ENCODE measurements around the gene MYL11.
"Not testable (repeated sequence)": the region's sequence is repeated elsewhere in the genome, so short reads cannot be mapped to it uniquely, and the experiment has no call there.

MYL11 gene

DNA sequence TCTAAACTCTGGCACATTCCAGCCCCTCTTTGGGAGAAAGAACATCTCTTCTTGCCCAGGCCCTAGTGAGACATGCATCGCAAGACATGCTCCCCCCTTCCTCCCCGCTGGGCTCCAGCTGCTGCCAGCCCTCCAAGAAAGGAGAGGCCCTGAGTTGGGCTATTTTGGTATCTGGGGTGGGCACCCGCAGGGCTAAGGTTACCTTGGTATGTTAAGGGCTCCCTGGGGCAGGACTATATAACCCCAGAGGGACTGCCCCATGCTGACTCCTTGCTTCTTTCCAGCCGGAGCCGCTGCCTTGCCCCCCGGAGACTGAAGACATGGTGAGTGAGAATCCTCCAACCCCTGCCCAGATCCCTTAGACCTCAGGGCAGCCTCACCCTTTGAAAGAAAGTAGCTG lies at the start of gene MYL11:
MYL11 (plus strand) TSS at position 265 of the 400 bp plus-strand sequence; CDS start at position 321, 56 bp downstream.
- DNase-seq (ENCODE audit: low spot score): no peak

DNA sequence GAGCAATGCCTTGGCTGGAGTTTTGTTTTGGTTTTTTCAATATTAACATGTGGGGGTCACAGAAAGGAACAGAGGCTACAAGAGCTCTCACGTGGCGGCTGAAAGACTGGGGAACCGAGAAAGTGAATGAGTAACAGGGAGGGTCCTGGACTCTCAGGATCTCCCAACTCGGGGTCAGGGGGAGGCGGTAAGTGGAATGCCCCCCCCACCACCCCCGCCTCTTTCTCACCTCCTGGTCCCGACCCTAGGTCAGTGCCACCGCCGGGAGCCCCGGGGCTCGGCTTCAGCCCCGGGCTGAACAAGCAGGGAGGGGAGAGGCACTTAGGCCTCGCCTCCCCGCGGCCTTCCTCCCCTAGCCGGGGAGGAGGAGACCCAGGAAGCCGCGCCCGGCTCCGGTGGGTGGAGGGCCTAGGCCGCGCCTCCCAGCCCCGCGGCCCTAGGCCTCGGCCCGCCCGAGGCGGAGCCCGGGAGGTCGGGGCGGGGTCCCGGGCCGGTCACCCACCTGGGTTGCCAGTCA lies 40.1 kb upstream of the MYL11 start:
- DNase-seq (ENCODE audit: low spot score): not testable (repeated sequence)

GRCh38 chr16:30335028-30335597 lies 39.5 kb upstream of the MYL11 start:
- DNase-seq (ENCODE audit: low spot score): peak; percentile 78

- no peak for DNase-seq (ENCODE audit: low spot score)
These were observed 38.8 kb upstream of the MYL11 start for GRCh38 chr16:30335598-30336474.

DNA sequence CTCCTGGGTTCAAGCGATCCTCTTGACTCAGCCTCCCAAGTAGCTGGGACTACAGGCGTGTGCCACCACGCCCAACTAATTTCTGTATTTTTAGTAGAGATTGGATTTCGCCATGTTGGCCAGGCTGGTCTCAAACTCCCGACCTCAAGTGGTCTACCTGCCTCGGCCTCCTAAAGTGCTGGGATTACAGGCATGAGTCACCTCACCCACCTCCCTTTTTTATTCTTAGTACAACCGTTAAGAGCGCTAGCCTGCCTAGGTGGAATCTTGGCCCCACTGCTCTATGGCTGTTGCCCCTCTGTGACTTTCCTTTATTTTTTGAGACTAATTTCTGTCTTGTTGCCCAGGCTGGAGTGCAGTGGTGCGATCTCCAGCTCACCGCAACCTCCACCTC lies 36.6 kb upstream of the MYL11 start:
- not testable (repeated sequence) for DNase-seq (ENCODE audit: low spot score)

DNA sequence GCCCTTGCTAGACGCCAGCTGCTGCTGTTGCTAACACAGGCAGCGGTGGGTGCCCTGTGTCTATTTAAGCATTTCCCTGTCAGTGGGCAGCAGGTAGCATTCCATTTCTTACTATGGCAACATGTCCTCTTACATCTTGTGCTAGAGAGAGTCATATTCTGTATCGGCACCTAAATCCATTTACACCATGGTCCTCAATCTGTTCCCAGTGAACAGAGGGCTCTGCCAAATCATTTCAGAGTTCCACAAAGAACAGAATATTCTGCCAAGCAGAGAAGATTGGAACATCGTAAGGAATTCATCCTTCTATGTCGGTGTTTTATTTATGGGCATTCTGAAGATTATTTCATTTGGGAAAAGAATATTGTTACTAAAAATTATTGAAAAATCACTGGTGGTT lies 35.9 kb upstream of the MYL11 start:
- not testable (repeated sequence) for DNase-seq (ENCODE audit: low spot score)

GRCh38 chr16:30340621-30341020 lies 34.0 kb upstream of the MYL11 start:
- DNase-seq (ENCODE audit: low spot score): no peak

DNA sequence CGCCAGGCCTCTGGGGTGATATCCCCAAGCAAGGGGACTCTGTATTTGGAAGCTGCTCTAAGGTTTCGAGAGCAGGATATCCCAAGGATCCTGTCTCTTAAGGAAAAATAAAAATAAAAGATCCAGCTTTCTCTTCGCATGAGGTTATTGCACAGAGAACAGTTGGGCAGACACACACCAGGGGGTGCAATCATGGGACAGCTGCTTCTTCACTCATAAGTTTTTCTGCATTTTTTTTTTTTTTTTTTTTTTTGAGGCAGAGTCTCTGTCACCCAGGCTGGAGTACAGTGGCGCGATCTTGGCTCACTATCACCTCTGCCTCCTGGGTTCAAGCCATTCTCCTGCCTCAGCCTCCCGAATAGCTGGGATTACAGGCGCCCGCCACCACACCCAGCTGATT lies 32.6 kb upstream of the MYL11 start:
- not testable (repeated sequence) for DNase-seq (ENCODE audit: low spot score)

- DNase-seq (ENCODE audit: low spot score): no peak
These were observed 31.7 kb upstream of the MYL11 start for GRCh38 chr16:30342751-30343490.

DNA sequence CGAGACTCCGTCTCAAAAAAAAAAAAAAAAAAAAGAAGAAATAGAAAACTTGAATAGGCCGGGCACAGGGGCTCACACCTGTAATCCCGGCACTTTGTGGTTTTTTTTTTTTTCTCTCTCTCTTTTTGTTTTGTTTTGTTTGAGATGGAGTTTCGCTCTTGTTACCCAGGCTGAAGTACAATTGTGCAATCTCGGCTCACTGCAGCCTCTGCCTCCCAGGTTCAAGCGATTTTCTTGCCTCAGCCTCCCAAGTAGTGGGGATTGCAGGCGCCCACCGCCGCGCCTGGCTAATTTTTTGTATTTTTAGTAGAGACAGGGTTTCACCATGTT lies 31.1 kb upstream of the MYL11 start:
- not testable (repeated sequence) for DNase-seq (ENCODE audit: low spot score)

DNA sequence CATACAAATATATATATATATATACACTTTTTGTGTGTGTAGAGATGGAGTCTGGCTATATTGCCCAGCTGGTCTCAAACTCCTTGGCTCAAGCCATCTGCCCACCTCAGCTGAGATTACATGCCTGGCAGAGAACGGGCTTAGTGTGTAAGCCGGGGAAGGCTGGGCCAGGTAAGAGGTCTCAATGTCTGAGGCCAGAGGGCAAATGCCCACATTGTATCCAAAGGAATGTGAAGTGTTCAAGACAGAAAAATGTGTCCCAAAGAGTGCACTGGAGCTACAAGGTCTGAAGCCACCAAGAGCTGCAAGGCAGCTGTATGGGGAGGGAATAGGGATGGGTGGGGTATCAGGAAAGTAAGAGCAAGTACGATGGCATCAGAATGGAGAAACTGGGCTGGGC lies 28.3 kb upstream of the MYL11 start:
- DNase-seq (ENCODE audit: low spot score): no peak

DNA sequence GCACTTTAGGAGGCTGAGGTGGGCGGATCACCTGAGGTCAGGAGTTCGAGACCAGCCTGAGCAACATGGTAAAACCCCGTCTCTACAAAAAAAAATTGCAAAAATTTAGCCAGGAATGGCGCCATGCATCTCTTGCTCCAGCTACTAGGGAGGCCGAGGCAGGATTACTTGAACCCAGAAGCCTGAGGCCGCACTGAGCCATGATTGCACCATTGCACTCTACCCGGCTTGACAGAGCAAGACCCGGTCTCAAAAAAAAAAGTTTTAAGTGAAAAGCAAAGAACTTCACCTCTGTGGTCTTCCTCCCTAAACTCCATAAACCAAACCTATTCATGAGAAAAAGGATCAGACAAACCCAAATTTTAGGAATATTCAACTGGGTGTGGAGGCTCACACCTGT lies 26.5 kb upstream of the MYL11 start:
- DNase-seq (ENCODE audit: low spot score): no peak

DNA sequence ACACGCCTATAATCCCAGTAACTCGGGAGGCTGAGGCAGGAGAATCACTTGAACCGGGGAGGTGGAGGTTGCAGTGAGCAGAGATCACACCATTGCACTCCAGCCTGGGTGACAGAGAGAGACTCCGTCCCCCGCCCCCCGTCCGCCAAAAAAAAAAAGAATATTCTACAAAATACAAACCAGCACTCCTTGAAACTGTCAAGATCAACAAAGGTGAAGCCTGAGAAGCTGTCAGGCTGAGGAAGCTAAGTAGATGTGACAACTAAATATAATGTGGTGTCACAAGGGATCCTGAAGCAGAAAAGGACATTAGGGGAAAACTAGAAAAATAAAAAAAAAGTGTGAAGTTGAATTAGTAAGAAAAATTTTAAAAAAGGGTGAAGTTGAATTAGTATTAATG lies 25.7 kb upstream of the MYL11 start:
- DNase-seq (ENCODE audit: low spot score): no peak

DNA sequence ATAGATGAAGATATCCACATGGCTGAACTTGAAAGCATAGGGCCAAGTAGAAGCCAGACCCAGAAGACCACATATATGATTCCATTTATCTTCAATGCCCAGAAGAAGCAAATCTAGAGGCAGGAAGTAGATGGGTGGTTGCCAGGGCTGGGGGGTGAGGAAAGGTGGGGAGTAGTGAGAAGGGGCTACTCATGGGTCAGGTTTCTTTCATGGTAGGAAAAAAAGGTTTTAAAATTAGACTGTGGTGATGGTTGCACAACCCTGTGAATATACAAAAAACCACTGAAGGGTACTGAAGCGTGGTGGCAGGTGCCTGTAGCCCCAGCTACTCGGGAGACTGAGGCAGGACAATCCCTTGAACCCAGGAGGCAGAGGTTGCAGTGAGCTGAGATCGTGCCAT lies 24.9 kb upstream of the MYL11 start:
- DNase-seq (ENCODE audit: low spot score): no peak

DNA sequence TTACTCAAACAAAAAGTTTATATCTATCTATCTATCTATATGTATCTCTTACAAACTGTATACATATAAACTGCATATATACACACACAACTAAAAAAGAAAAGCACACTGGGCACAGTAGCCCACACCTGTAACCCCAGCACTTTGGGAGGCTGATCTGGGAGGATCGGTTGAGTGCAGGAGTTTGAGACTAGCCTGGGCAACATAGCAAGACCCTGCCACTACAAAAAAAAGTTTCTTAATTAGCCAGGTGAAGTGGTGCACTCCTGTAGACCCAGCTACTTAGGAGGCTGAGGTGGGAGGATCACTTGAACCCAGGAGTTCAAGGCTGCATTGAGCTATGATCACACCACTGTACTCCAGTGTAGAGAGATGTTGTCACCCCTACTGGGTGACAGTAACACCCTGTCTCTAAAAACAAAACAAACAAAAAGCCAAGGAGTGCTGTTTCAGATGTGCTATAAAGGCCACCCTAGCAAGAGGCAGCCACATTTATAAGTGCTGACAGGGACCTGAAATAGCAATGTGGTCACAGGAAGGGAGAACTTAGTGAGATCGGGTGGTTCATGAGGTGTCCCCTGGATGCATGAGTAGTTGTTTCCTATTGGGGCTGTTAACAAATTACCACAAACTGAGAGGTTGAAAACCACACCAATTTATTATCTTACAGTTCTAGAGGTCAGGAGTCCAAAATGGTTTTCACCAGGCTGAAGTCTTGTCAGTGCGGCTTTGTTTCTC lies 24.3 kb upstream of the MYL11 start:
- no peak for DNase-seq (ENCODE audit: low spot score)

DNA sequence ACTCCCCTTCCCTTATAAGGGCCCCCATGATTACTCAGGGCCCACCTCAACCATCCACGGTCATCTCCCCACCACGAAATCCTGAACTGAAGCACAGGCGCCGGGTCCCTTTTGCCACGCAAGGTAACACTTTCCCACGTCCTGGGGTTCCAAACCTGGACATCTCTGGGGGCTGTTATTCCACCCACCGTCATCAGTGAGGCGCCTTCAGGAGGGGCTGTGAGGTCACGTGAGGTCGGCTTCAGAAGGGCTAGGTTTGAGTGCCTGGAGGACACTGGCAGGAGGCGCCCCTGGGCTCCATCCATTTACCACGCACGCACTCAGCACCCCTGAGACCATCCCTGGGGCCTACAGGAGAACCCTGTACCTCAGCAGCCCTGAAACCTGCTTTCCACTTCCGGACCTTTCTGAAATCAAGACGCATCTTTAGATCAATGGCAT lies 23.6 kb upstream of the MYL11 start:
- DNase-seq (ENCODE audit: low spot score): no peak

DNA sequence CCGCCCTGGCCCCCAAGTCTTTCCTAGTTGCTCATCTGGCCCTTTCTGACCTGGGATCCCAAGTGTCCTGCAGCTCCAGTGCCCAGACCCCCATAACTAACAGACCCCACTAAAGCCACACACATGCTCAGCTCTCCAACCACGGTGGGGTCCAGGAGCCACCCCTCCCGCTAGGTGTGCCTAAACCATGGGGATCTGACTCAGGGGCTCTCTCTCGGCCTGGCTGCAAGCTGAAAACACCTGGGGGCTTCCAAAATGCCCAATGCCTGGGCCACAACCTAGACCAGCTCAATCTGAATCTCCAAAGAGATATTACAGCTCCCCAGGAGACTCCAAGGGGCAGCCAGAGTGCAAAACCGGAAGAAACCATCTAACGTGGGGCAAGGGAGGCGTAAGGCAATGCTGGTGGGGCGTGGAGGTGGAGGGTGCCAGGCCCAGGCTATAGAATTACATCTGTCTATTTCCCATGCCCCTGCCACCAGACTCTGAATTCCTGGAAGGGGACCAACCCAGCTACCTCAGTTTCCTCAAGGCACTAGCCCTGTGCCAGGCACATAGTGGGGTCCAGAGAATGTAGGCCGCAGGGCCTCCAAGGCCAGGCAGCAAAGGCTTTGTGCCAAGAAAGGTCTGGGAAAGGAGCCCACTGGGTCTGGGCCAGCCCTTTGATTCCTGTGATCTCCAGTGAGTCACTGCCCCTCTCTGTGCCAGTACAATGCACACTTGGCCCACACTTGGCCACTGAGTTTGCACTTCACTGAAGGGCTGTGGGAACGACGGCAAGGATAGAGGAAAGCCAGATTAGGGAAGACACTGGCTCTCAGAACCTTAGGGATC lies 22.8 kb upstream of the MYL11 start:
- peak; percentile 83 for DNase-seq (ENCODE audit: low spot score)

GRCh38 chr16:30352488-30353401 lies 21.9 kb upstream of the MYL11 start:
- no peak for DNase-seq (ENCODE audit: low spot score)

- DNase-seq (ENCODE audit: low spot score): no peak
These were observed 21.0 kb upstream of the MYL11 start for GRCh38 chr16:30353438-30354129.
